DLD1 (cell line): ENCODE results near the gene SLC22A23.
"Not testable (repeated sequence)": the region's sequence is repeated elsewhere in the genome, so short reads cannot be mapped to it uniquely, and the experiment has no call there.

Experiments used
- in situ Hi-C: cut with HindIII; loops from 2 replicates; pipeline ENCODE4 v1.10.0; 2017; ENCODE audit warnings: low sequenced_read_pairs

Gene SLC22A23

DNA sequence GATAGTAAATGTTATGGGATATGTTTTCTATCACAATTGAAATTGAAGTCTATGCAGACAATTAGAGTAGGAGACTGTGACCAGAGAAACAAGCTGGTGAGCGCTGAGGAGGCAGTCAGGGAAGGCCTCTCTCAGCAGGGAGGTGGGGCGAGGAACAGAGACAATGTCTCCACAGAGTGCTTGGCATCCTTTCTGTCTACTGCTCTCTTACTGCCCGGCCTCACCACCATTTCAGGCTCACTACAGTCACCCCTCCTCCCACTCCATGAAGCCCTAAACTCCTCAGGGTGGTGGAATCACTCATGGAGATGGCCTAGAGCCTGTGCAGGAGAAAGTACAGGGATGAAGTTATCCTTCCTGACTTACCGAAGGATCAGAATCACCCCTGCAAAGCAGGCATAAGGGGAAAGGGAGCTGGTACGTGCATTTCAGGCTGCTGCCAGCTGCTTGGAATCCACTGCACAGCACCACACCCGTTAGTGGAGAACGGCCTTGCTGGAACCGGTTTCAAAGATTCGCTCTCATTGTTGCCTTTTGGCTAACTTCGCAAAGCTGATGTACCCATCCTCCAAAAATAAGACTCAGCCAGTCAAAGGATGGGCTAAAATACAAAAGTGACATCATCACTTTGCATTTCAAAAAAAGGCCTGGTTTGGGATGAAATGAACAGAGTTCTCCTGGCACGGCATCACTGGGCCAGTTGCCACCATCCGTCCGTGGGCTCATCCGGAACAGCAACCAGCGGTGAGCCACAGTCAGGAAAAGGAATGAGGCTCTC is 67.3 kb downstream of the SLC22A23 start:
- in situ Hi-C loops = no loop called here

DNA sequence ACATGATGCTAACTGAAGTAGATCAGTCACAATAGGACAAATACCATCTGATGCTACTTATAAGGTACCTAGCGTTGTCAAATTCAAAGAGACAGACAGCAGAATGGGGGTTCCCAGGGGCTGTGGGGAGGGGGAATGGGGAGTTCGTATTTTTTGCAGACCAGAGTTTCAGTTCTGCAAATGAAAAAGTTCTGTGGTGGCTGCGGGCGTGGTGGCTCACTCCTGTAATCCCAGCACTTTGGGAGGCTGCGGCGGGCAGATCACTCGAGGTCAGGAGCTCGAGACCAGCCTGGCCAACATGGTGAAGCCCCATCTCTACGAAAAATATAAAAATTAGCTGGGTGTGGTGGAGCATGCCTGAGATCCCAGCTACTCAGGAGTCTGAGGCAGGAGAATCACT is 68.1 kb downstream of the SLC22A23 start:
- in situ Hi-C loops = no loop called here

DNA sequence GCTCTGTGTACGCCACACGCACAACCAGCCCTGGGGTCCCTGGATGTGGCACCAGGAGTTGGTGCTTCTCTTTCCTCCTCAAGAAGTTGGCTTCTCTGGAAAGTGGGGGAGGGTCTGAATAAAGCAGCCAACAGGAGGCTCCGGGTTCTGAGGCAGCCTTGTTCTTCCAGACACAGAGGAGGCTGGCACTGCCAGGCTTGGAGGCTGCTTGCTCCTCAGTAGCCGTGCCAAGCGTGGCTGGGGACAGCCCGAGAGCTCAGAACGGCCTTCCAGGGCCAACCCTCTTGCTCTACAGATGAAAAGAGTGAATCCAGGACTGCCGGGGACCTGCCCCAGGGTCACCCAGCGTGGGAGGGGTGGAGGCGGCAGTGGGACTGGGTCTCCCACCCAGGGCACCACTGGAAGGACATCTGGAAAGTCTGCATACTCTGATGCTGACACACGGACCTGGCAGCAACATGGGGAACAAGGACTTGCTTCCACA is 70.4 kb downstream of the SLC22A23 start:
- in situ Hi-C loops = no loop called here

DNA sequence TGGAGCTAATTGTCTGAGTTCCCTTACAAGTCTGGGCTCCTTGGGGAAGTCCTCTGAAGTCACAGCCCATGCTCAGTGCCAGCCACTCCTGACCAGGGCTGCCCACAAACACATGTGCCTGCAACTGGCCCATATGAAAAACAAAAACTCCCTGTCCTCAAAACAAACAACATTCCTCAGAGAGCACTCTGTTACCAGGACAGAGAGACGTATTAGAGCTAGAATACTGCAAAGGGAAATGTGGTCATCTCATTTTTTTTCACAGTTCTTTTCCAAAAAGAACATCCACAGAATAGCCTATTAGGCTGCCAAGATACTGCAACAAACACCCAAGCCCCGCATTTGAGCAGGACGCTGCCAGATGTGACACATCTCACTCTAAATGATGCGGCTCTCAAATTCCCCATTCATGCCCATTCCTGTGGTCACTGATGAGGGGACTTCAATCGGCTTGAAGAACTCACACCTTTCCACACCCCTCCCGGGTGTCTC is 71.1 kb downstream of the SLC22A23 start:
- in situ Hi-C loops = no loop called here

DNA sequence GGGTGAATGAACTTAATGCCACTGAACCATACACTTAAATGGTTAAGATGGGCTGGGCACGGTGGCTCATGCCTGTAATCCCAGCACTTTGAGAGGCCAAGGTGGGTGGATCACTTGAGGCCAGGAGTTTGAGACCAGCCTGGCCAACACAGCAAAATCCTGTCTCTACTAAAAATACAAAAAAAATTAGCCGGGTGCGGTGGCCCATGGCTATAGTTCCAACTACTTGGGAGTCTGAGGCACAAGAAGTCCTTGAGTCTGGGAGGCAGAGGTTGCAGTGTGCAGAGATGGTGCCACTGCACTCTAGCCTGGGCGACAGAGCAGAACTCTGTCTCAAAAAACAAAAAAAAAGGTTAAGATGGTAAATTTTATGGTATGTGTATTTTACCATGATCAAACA is 71.7 kb downstream of the SLC22A23 start:
- in situ Hi-C loops = not testable (repeated sequence)

DNA sequence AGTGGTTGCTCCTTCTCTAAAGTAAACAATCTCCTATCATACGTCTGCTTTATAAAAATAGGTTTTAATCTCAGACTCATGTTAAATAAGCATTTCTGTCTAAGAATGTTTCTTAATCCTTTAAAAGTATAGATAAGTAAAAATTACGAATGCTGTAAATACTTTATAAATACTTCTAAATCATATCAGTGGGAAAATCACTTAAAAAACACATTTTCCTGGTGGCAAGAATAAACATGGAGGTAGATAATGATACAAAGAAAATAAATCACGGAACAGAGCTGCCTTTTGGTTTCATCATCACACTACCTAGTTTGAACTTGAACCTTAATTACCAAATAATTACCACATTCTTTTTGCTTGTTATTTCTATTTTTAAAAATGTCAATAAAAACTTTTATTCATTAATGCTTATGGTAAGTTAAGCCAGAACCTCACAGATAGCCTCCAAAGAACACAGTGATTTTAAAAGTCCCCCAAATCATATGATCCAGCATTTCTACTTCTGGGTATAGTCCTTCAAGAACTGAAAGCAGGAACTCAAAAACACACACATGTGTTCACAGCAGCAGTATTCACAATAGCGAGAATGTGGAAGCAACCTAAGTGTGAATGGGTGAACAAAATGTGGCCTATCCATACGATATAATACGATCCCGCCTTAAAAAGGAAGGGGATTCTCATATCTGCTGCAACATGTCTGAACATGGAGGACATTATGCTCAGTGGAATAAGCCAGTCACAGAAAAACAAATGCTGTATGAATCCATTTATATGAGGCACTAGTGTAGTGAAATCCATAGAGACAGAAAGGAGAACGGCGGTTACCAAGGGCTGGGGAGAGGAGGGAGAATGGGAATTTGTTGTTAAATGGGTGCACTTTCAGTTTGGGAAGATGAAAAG is 72.4 kb downstream of the SLC22A23 start:
- in situ Hi-C loops = no loop called here

DNA sequence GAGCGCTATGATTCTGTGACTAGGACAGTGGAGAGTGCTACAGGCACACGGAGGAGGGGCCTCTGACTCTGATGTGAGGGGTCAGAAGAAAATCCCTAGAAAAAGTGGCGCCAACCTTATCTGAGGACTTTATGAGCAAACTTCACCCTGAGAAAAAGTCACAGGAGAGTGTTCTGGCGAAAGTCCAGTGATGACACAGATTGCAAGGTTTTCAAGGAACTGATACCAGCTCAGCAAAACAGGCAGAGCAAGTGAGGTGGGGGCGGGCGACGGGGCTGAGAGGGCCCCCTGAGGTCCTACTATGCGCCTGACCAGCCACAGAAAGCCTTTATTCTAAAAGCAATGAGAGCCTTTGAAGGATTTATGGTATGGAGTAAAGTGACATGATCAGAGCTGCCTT is 73.3 kb downstream of the SLC22A23 start:
- in situ Hi-C loops = no loop called here

DNA sequence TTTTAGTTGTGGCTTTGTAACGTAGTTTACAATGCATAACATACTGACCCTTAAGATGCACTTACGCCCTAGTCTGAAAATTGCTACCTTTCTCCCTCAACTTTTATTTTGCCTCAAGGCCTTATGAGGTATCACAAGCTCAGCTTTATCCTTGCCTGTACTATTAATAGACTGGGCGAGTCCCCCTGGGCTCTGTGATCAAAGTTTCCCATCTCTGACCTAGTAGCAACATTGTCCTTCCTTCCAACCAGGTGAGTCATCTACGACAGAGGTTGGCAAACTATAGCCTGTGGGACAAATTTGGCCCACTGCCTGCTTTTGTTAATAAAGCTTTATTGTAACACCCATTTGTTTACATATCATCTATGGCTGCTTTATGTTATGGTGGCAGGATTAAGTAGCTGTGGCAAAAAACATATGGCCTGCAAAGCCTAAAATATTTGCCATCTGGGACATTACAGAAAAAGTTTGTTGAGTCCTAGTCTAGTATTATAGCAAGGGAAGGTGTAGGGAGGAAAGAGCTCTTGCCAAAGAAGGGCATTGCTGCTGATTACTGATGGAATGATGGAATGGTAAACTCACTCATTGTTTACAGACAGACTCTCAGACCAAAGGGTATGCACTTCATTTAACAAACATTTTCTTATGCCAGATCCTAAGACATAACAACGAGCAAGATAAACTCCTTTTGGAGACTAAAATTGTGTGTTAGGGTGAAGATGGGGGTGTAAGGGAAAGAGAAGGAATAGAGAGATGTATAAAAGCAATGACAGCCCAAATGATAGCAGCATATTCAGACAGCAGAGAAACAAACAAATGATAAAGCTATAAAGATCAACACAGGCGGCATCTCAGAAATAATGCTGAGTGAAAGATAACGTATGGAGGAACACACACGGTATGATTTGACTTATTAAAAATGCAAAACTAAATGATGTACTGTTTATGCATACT is 74.2 kb downstream of the SLC22A23 start:
- in situ Hi-C loops = no loop called here

DNA sequence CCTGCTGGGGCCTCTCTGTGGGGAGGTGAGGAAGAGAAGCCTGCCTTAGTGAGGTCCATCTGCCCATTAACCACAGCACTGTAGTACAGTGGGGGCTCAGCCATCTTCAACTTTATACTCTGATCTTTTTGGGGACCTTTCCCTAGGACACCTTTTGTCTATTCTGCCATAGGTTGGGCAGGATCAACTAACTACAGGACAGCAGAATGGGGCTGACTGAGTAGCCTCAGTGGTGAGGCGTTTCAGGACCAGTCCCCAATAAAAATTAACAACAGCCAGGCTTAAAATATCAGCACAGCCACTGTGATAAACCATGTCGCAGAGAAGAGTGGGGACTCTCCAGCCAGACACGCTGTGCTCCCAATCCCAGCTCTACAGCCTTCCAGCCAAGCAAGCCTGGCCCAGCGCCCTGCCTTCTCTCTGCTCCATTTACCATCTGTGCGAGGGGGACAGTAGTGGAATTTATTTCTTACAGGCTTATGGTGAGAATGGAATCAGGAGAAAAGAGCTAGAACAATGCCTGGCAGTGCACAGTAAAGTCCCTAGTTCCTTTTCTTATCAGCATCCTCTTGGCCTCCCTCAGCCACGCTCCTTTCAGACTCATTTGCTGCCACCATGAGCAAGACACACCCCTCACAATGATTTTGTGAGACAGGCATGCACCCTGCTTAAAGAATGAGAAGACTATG is 75.5 kb downstream of the SLC22A23 start:
- in situ Hi-C loops = no loop called here

DNA sequence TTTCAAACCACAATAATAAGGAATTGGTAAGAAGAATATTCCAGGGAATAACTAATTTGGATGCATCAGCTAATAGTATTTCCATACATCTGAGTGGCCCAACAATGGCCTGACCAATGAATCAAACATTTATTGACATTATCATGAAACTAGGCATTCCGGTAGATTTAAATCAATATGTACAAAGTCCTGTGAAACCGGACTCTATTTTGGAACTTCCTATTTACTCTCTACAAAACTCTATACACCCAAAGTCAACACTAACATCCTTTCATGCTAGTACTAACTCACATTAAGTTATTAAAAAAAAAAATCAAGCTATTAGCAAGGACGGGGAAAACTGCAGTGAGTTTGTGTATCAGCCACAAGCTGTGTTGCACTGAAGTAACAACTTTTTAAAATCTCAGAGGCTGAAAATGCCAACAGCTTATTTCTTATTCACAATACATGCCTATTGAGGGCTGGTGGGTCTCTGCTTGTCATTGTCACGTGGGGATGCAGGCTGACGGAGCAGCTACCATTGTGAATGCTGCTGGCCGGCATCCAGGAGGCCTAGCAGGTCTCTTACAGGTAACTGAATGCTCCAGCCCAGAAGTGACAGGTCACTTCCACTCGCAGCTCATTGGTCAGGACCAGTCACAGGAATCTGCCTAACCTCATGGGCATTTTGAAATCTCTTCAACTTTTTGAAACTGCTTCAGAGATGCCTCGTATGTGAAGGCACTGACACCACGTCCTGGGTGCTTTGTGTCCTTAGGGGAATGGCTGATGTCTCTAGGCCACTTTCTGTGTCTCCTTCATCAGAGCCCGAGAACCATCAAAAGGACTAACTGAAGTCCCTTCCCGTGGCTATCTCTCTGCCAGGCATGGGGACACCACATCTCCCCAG is 76.3 kb downstream of the SLC22A23 start:
- in situ Hi-C loops = no loop called here

DNA sequence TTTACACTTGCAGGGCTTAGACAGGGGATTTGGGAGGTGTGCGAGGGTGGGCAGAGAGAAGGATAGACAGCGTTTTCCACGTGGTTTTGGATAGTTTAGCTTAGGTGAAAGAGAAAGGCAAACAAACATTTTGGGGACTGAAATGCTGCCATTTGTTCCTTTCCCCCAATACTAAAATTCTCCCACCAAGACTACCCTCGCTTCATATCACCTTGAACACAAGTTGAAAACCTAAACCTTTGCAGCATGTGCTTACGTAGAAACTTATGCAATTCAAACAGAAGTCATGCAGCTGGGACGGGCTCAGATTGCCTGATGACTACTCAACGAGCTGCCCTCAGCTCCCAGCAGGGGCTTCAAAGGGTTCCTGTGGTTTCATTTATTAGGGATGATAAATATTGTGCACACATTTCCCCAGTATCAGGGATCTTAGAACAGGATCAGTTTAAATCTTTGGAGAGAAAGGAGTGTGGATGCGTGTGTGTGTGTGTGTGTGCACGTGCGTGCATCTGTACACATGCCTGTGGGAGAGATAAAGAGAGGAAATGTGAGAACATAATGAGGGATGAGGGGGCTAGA is 77.3 kb downstream of the SLC22A23 start:
- in situ Hi-C loops = no loop called here

DNA sequence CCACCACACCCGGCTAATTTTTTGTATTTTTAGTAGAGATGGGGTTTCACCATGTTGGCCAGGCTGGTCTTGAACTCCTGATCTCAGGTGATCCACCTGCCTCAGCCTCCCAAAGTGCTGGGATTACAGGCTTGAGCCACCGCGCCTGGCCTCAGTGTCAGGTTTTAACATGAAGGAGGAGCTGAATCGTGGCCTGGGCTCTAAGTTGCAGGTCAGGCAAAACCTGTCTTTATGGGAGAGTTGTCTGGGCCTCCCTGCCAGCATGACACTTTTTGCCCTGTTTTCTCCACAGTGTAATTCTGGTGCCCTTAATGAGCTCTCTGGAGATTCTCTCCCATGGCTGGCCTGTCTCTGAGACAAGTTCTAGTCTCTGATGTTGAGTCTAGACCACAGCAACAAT is 78.0 kb downstream of the SLC22A23 start:
- in situ Hi-C loops = not testable (repeated sequence)

DNA sequence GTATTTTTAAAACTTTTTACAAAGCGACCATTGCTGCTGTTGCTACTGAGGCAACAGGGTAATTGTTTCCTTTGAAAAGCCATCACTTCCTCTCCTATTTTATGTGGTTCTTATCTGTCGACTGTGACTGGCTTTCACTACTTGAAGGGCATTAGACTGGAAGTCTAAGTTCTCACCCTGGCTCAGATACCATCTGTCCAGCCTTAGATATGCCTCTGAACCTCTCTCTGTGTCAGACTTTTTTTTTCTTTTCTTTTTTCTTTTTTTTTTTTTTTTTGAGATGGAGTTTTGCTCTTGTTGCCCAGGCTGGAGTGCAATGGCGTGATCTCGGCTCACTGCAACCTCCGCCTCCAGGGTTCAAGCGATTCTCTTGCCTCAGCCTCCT is 78.5 kb downstream of the SLC22A23 start:
- in situ Hi-C loops = not testable (repeated sequence)

DNA sequence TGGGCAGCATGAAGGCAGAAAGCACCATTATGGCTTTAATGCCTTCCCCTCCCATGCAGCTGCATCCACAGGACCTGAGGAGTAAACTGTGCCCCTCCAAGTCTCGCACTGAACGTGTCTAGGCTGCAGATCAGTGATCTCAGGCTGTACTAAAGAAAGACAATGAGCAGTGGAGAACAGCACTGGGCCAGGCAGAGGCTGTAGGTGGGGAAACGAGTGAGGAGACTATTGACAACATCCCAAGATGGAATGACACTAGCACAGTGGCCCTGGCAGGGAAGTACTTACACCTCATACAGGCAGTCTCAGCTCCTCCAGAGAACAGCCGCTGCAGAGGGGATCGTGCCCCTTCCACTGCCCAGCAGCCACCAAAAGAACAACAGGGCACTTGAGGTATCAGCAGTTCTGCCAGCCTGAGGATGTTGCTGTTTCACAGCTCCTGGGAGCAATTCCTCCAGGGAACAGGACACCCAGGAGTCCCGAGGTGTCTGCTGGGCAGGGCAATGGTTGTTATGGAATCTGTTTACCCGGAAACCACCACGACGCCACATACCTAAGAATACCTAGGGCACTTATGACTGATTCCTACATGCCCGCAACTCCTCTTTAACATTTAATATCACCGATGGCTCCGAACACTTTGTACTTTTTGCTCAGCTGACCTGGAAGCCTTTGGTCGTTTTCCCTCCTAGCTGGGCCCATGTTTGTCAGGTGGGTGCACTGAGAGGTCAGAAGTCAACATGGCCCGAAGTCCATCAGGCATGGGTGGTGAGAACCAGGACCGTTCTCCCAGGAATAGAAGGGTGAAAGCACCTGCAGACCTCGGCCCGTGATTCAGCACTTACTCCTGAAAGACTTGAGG is 79.1 kb downstream of the SLC22A23 start:
- in situ Hi-C loops = no loop called here

DNA sequence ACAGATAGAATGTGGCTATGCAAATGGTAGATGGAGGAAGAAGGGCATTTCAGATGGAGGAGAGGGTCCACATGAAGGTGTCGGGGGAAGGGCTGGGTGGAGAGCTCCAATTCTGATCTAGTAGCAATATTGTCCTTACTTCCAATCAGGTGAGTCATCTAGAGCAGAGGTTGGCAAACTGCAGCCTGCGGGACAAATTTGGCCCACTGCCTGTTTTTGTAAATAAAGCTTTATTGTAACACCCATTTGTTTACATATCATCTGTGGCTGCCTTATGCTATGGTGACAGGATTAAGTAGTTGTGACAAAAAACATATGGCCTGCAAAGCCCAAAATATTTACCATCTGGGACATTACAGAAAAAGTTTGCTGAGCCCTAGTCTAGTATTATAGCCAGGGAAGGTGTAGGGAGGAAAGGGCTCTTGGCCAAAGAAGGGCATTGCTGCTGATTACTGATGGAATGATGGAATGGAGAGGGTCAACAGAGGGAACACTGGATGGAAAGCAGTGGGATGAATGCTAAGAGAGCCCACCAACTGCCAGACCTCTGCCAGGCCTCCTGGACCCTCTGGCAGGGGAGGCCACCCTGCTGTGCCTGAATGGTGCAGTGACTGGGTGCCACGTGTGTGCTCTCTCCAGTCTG is 79.8 kb downstream of the SLC22A23 start:
- in situ Hi-C loops = no loop called here

DNA sequence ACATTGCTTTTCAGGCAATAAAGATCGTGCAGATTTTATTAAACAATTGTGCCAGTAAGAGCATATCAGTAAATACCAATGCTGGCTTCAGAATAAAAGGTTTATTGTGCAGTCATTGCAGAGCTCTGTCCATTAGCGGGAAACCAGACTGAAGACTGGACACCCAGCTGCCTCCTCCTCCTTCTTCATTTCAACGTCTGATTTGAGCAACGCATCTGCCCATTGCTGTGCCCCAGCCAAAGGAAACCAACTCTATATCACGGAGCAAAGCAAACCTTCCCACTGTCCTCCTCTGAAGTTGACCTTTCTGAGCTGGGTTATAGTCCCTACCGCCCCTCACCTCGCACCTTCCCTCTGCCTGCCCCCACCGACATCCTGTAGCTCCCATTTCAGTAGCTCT is 80.8 kb downstream of the SLC22A23 start:
- in situ Hi-C loops = no loop called here

DNA sequence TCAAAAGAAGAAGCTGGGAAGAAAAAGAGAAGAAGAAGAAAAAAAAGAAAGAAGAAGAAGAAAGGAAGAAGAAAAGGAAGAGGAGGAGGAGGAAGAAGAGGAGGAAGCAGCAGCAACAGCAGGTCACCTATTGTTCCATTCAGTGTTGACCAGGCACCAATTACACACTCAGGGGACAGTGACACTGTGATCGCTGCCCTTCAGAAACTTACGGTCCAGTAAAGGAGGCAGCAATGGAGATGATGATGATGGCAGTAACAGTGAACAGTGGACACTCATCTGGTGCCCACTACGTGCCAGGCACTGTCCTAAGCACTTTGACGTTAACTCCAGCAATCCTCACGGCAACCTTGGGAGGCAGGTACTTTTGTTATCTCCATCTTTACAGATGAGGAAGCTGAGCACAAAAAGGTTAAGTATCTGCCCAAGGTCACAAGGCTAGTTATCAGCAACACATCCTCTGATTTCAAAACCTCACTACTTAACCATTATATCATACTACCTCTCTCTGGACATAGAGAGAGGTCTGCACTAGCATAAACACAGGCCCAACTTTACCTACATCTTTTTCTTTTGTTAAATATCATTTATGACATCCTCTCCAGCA is 83.2 kb downstream of the SLC22A23 start:
- in situ Hi-C loops = no loop called here
